ENCODE data around the gene BCR.

The BCR gene

GRCh38 chr22:23274891-23275694 lies 94.8 kb downstream of the BCR start:
- DNase-seq (ENCODE audit: low spot score): no peak
- in situ Hi-C loops (cut with MboI; ENCODE audit: low sequenced_read_pairs, unreplicated experiment): loop anchor here (5.0 to 10.0 kb wide), 2 partner anchors 98 to 310 kb away; no protein-coding TSS in a partner anchor

GRCh38 chr22:23275751-23276150 lies 95.4 kb downstream of the BCR start:
- no peak for TF ChIP-seq CTCF (IDR thresholded peaks at IDR 0.05; ENCODE audit: borderline replicate concordance, control extremely low read depth, extremely low read depth, insufficient read depth, missing control alignments)
- in situ Hi-C loops (cut with MboI; ENCODE audit: low sequenced_read_pairs, unreplicated experiment): loop anchor here (5.0 to 10.0 kb wide), 2 partner anchors 98 to 311 kb away; no protein-coding TSS in a partner anchor
- DNase-seq (ENCODE audit: low spot score): no peak

More at GRCh38 chr22:23274891-23275694, 94.8 kb downstream of the BCR start:
- no peak for TF ChIP-seq CTCF (IDR thresholded peaks at IDR 0.05; ENCODE audit: borderline replicate concordance, control extremely low read depth, extremely low read depth, insufficient read depth, missing control alignments)

GRCh38 chr22:23276656-23277582 lies 96.6 kb downstream of the BCR start:
- TF ChIP-seq CTCF (IDR thresholded peaks at IDR 0.05; ENCODE audit: borderline replicate concordance, control extremely low read depth, extremely low read depth, insufficient read depth, missing control alignments): no peak
- in situ Hi-C loops (cut with MboI; ENCODE audit: low sequenced_read_pairs, unreplicated experiment): loop anchor here (5.0 to 10.0 kb wide), 2 partner anchors 100 to 312 kb away; no protein-coding TSS in a partner anchor
- DNase-seq (ENCODE audit: low spot score): no peak

DNA sequence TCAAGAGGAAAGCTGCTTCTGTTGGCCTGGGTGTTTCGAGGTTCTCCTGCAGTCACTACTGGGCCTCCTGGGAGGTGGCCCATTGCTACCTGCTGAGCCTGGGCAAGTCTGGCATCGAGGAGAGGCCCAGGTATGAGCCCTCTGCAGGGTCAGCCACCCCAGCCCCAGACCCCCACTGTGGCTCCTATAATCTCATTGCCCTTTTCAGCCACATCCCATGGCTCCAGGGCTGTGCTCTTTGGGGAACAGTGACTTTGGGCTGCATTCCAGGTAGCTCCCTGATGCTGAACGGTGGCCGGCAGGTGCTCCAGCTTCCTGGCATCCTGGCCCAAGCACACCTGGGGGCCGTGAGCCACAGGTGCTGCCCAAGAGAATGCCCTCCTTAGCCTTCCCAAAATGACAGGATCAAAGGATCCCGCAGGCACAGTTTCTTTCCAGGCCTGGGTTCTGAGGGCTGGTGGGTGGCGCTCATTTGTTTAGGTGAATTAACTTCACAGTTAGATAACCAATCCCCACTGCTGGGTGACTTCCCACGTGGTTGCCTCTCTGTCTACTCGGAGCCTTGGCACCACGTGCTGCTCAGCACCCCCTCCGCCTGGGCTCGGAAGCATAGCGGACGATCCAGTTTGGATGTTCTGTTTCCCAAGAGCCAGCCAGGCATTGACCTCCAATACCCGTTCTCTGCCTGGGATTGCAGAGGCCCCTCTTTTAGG lies 97.4 kb downstream of the BCR start:
- no peak for TF ChIP-seq CTCF (IDR thresholded peaks at IDR 0.05; ENCODE audit: borderline replicate concordance, control extremely low read depth, extremely low read depth, insufficient read depth, missing control alignments)
- DNase-seq (ENCODE audit: low spot score): no peak
- in situ Hi-C loops (cut with MboI; ENCODE audit: low sequenced_read_pairs, unreplicated experiment): loop anchor here (5.0 to 10.0 kb wide), 2 partner anchors 100 to 313 kb away; no protein-coding TSS in a partner anchor

DNA sequence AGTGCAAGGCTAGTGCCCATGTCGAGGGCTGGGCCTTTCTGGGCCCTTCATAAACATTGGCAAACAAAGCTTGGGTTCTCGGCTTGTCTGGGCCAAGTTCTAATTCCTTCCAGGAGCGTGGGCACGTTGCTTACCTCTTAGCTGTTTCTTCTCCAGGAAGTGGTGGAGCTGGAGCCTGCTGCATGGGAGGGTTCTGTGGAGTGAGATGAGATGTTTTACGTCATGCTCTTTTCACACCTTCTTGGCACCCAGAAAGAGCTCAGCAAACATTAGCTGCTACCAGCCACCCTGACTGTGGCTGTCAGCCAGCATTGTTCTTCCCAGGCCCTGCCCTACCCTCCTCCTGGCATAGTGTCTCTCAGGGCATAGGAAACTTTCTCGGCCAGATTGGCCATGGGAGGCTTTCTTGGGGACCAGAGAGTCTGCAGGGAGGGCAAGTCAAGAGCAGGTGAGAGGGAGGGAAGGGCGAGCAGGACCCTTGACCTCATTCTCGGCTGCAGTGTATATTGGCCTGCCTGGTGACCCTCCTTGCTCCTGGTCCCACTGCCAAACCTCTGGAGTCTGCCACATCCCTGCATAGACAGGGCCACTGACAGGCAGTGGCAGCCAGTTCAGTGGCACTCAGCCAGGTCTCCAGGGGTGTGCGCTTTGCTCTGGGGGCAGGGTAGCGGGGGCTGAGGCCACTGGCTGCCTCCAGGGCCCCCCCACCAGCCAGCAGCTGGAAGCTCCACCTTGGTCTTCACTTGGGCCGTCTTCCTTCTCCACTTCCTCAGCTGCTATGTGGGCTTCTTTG lies 98.8 kb downstream of the BCR start:
- in situ Hi-C loops (cut with MboI; ENCODE audit: low sequenced_read_pairs, unreplicated experiment): loop anchor here (5.0 to 10.0 kb wide), 2 partner anchors 102 to 314 kb away; no protein-coding TSS in a partner anchor
- TF ChIP-seq CTCF (IDR thresholded peaks at IDR 0.05; ENCODE audit: borderline replicate concordance, control extremely low read depth, extremely low read depth, insufficient read depth, missing control alignments): no peak

More for the DNA sequence above, 98.8 kb downstream of the BCR start:
- no peak for DNase-seq (ENCODE audit: low spot score)

Data from GM13976 (cell line).